ENCODE results near the gene PPP1R7. TPM values are rescaled to one million over a fixed set of nuclear protein-coding genes. Genes with fewer than 3 reads are reported as not detected.

PPP1R7 gene
- total RNA-seq, 1 donor from 2014 or later: 49.9 TPM

DNA sequence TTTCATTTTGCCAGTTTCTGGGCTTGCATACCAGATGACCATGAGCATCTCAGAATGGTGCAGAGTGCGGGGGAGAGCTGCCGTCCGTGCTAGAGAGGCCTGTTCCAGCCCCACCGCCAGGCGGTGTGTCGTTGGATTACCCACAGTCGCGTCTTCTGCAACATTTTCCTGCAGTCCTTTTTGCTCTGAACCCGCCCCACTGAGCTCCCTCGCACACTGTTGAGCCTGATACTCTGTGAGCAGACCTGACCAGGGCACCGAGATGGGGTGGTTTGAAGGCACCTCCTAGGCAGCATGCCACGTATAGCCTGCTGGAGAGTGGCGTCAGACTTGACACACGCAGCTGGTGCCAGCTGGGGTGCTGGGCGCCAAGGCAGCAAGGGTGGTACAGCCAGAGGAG is 18.1 kb downstream of the PPP1R7 start:
- Mint-ChIP-seq H3K27ac (no peak overlapping the region), H3K4me1 (ENCODE audit: low read depth) (no peaks in the 10 kb centered on the region), H3K27me3 (no peaks in the 10 kb centered on the region), H3K9me3 (ENCODE audit: low read depth) (peaks cover 14% of the 10 kb centered on the region), H3K36me3 (ENCODE audit: insufficient read depth) (peaks cover 41% of the 10 kb centered on the region), H3K4me3 (ENCODE audit: low read depth) (no peak overlapping the region)
- TF ChIP-seq, protein P1, sequence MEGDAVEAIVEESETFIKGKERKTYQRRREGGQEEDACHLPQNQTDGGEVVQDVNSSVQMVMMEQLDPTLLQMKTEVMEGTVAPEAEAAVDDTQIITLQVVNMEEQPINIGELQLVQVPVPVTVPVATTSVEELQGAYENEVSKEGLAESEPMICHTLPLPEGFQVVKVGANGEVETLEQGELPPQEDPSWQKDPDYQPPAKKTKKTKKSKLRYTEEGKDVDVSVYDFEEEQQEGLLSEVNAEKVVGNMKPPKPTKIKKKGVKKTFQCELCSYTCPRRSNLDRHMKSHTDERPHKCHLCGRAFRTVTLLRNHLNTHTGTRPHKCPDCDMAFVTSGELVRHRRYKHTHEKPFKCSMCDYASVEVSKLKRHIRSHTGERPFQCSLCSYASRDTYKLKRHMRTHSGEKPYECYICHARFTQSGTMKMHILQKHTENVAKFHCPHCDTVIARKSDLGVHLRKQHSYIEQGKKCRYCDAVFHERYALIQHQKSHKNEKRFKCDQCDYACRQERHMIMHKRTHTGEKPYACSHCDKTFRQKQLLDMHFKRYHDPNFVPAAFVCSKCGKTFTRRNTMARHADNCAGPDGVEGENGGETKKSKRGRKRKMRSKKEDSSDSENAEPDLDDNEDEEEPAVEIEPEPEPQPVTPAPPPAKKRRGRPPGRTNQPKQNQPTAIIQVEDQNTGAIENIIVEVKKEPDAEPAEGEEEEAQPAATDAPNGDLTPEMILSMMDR (IDR thresholded peaks at IDR 0.05; ENCODE audit: unreplicated experiment): no peak
- no peak for DNase-seq (ENCODE audit: low spot score, unreplicated experiment)

DNA sequence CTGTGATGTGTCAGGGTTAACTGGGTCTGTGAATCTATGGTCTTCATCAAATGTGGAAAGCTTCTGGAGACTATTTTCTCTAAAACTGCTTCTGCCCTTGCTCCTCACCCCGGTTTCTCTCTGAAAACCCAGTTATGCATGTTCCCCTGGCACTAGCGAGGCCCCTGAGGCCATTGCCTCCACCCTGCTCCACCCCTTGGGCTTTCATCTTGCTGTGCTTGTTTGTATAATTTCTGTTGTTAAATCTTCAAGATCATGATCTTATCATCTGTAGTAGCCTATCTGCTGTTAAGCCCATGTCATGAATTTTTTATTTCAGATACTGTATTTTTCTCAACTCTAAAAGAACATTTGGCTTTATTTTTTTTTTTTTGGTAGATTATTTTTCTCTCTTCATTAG is 23.3 kb downstream of the PPP1R7 start:
- no peak overlapping the region for H3K4me3 Mint-ChIP-seq (ENCODE audit: low read depth)
- H3K36me3 Mint-ChIP-seq (ENCODE audit: insufficient read depth): peaks cover 50% of the 10 kb centered on the region
- H3K4me1 Mint-ChIP-seq (ENCODE audit: low read depth): no peaks in the 10 kb centered on the region
- peaks cover 14% of the 10 kb centered on the region for H3K9me3 Mint-ChIP-seq (ENCODE audit: low read depth)
- no peaks in the 10 kb centered on the region for H3K27me3 Mint-ChIP-seq
- TF ChIP-seq, protein P1 (IDR thresholded peaks at IDR 0.05; ENCODE audit: unreplicated experiment): no peak
- no peak overlapping the region for H3K27ac Mint-ChIP-seq
- DNase-seq (ENCODE audit: low spot score, unreplicated experiment): no peak

DNA sequence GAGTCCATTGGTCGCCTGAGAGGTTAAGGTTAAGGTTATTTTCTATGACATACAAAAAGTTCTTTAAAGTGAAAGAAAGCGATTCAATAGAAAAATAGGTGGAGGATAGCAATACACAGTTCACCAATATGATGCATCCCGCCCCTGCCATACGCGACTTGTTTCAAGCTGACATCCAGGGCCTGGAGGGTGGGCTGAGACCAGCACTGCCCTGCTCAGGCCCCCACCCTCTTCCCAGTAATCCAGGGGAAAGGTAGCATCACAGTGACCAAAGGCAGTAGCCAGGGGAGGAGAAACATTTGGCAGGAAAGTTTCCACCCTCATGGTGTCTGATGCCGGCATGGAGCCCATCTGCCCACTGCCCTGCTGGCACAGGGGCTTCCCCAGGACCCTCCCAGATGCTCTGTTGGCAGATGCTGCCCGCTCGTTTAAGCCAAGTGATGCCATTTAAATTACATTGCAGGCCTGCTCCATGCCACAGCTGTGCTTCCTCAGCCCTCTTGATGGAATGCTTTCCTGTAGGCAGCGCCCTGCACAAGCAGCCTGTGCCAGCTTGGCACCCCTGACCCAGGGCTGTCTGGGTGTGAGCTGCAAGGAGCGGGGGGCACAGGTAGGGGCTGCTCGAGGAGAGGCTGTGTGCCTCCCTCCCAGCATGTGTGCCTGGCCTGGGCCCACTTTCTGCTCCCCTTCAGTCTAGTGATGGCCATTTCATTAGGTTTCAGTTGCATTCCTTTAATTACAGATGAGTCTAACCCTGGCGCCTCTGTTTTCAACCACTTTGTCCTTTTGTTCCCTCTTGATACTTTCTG is 27.5 kb downstream of the PPP1R7 start:
- DNase-seq (ENCODE audit: low spot score, unreplicated experiment): no peak
- no peak overlapping the region for H3K27ac Mint-ChIP-seq
- no peak overlapping the region for H3K4me3 Mint-ChIP-seq (ENCODE audit: low read depth)
- no peaks in the 10 kb centered on the region for H3K9me3 Mint-ChIP-seq (ENCODE audit: low read depth)
- TF ChIP-seq, protein P1 (IDR thresholded peaks at IDR 0.05; ENCODE audit: unreplicated experiment): no peak
- H3K4me1 Mint-ChIP-seq (ENCODE audit: low read depth): no peaks in the 10 kb centered on the region
- no peaks in the 10 kb centered on the region for H3K27me3 Mint-ChIP-seq
- H3K36me3 Mint-ChIP-seq (ENCODE audit: insufficient read depth): peaks cover 23% of the 10 kb centered on the region

DNA sequence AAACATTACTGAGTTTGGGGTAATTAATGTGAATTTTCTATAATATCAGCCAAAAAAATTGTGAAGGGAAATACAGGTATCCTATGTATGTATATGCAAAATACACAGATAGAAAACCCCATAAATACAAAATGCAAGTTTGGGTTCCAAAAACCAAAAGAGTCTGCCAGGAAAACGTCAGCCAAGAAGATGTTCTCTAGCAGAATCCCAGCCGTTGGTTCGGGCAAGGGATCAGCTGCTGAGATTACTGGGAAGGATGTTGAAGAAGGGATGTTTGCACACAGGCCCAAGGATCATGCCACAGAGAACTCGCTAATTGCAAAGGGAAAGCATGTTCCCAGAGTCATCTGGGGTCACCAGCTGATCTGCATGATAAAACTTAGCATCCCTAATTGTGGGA is 28.7 kb downstream of the PPP1R7 start:
- H3K27ac Mint-ChIP-seq: no peak overlapping the region
- DNase-seq (ENCODE audit: low spot score, unreplicated experiment): no peak
- TF ChIP-seq, protein P1 (IDR thresholded peaks at IDR 0.05; ENCODE audit: unreplicated experiment): no peak
- no peak overlapping the region for H3K4me3 Mint-ChIP-seq (ENCODE audit: low read depth)
- H3K9me3 Mint-ChIP-seq (ENCODE audit: low read depth): no peaks in the 10 kb centered on the region
- peaks cover 16% of the 10 kb centered on the region for H3K36me3 Mint-ChIP-seq (ENCODE audit: insufficient read depth)
- H3K4me1 Mint-ChIP-seq (ENCODE audit: low read depth): no peaks in the 10 kb centered on the region
- H3K27me3 Mint-ChIP-seq: no peaks in the 10 kb centered on the region

DNA sequence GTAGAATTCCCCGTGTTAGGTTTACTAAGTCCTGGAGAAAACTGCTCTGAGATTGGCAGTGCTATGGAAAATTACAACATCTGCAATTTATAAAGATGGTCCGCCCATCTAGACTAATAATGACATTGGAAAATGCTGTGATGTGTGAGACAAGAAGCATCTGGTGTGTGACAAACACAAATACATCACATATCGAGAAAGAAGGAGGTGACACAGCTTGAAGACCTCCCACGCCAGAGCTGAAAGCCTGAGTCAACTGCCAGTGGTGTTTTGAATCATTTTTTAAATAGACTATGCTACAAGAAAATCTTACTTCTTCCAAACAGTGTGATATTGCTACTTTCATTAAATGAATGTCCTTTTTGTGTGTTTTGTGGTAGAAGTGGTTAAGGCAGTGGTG is 29.6 kb downstream of the PPP1R7 start:
- Mint-ChIP-seq H3K4me1 (ENCODE audit: low read depth) (no peaks in the 10 kb centered on the region), H3K27ac (no peak overlapping the region), H3K27me3 (no peaks in the 10 kb centered on the region), H3K9me3 (ENCODE audit: low read depth) (no peaks in the 10 kb centered on the region), H3K36me3 (ENCODE audit: insufficient read depth) (peaks cover 16% of the 10 kb centered on the region), H3K4me3 (ENCODE audit: low read depth) (no peak overlapping the region)
- DNase-seq (ENCODE audit: low spot score, unreplicated experiment): no peak
- TF ChIP-seq, protein P1 (IDR thresholded peaks at IDR 0.05; ENCODE audit: unreplicated experiment): no peak

Data from progenitor cell of endocrine pancreas (in vitro differentiated cells).